T-helper 22 cell (primary cell): ENCODE measurements around the gene PTPN11.
"Not testable (repeated sequence)": the region's sequence is repeated elsewhere in the genome, so short reads cannot be mapped to it uniquely, and the experiment has no call there.

Experiments used
- DNase-seq: peaks from one replicate; pipeline ENCODE4 v3.0.0-alpha.2; 2020; ENCODE audit warnings: low read depth

The PTPN11 gene

GRCh38 chr12:112514926-112515642, 96.3 kb downstream of the PTPN11 start:
- DNase-seq: no peak

- DNase-seq: no peak
Observed at GRCh38 chr12:112515868-112516267, 97.1 kb downstream of the PTPN11 start.

- DNase-seq: no peak
Observed at GRCh38 chr12:112517730-112518364, 99.1 kb downstream of the PTPN11 start.

GRCh38 chr12:112518365-112518735, 99.6 kb downstream of the PTPN11 start:
- no peak for DNase-seq

GRCh38 chr12:112519841-112520340, 101.1 kb downstream of the PTPN11 start:
- not testable (repeated sequence) for DNase-seq

- DNase-seq: no peak
Observed at GRCh38 chr12:112523856-112524255, 105.1 kb downstream of the PTPN11 start.

GRCh38 chr12:112524269-112524668, 105.5 kb downstream of the PTPN11 start:
- no peak for DNase-seq

GRCh38 chr12:112524676-112525425, 106.1 kb downstream of the PTPN11 start:
- DNase-seq: no peak

GRCh38 chr12:112525426-112525809, 106.7 kb downstream of the PTPN11 start:
- DNase-seq: no peak

- DNase-seq: no peak
Observed at GRCh38 chr12:112527082-112527481, 108.3 kb downstream of the PTPN11 start.

- DNase-seq: no peak
Observed at GRCh38 chr12:112527501-112527900, 108.8 kb downstream of the PTPN11 start.

- DNase-seq: no peak
Observed at GRCh38 chr12:112528521-112528920, 109.8 kb downstream of the PTPN11 start.

- DNase-seq: no peak
Observed at GRCh38 chr12:112530941-112531340, 112.2 kb downstream of the PTPN11 start.

GRCh38 chr12:112532106-112532505, 113.4 kb downstream of the PTPN11 start:
- no peak for DNase-seq

- no peak for DNase-seq
Observed at GRCh38 chr12:112533528-112533927, 114.8 kb downstream of the PTPN11 start.

- DNase-seq: no peak
Observed at GRCh38 chr12:112535017-112535416, 116.3 kb downstream of the PTPN11 start.

GRCh38 chr12:112535637-112536366, 117.1 kb downstream of the PTPN11 start:
- DNase-seq: no peak

GRCh38 chr12:112536367-112536730, 117.6 kb downstream of the PTPN11 start:
- DNase-seq: no peak

GRCh38 chr12:112537710-112538396, 119.1 kb downstream of the PTPN11 start:
- DNase-seq: no peak

- DNase-seq: no peak
Observed at GRCh38 chr12:112538740-112539139, 120.0 kb downstream of the PTPN11 start.

GRCh38 chr12:112539221-112539620, 120.5 kb downstream of the PTPN11 start:
- no peak for DNase-seq

GRCh38 chr12:112540021-112540420, 121.3 kb downstream of the PTPN11 start:
- no peak for DNase-seq
